ENCODE data around the gene FRMD4A.

Gene FRMD4A

GRCh38 chr10:13604357-13605040 is 726.2 kb downstream of the FRMD4A start:
- TF ChIP-seq, protein P1, sequence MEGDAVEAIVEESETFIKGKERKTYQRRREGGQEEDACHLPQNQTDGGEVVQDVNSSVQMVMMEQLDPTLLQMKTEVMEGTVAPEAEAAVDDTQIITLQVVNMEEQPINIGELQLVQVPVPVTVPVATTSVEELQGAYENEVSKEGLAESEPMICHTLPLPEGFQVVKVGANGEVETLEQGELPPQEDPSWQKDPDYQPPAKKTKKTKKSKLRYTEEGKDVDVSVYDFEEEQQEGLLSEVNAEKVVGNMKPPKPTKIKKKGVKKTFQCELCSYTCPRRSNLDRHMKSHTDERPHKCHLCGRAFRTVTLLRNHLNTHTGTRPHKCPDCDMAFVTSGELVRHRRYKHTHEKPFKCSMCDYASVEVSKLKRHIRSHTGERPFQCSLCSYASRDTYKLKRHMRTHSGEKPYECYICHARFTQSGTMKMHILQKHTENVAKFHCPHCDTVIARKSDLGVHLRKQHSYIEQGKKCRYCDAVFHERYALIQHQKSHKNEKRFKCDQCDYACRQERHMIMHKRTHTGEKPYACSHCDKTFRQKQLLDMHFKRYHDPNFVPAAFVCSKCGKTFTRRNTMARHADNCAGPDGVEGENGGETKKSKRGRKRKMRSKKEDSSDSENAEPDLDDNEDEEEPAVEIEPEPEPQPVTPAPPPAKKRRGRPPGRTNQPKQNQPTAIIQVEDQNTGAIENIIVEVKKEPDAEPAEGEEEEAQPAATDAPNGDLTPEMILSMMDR (IDR thresholded peaks at IDR 0.05; ENCODE audit: low read depth, low read length), result no peak
- TF ChIP-seq POLR2A (IDR thresholded peaks at IDR 0.05; ENCODE audit: extremely low read depth, insufficient read length), result no peak
- TF ChIP-seq MYC (IDR thresholded peaks at IDR 0.05; ENCODE audit: low read depth, low read length), result no peak
- TF ChIP-seq, protein P2, sequence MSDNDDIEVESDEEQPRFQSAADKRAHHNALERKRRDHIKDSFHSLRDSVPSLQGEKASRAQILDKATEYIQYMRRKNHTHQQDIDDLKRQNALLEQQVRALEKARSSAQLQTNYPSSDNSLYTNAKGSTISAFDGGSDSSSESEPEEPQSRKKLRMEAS (IDR thresholded peaks at IDR 0.05; ENCODE audit: low read depth, low read length), result no peak
- no peak overlapping the region for H3K4me3 ChIP-seq (ENCODE audit: low read depth, low read length)
- DNase-seq (ENCODE audit: low read depth), result no peak

- DNase-seq (ENCODE audit: low read depth), result no peak
- TF ChIP-seq POLR2A (IDR thresholded peaks at IDR 0.05; ENCODE audit: extremely low read depth, insufficient read length), result no peak
- TF ChIP-seq, protein P2 (IDR thresholded peaks at IDR 0.05; ENCODE audit: low read depth, low read length), result no peak
- no peak for TF ChIP-seq MYC (IDR thresholded peaks at IDR 0.05; ENCODE audit: low read depth, low read length)
- TF ChIP-seq, protein P1 (IDR thresholded peaks at IDR 0.05; ENCODE audit: low read depth, low read length), result no peak
- no peak overlapping the region for H3K4me3 ChIP-seq (ENCODE audit: low read depth, low read length)
Measured at GRCh38 chr10:13597909-13598308, 732.8 kb downstream of the FRMD4A start.

DNA sequence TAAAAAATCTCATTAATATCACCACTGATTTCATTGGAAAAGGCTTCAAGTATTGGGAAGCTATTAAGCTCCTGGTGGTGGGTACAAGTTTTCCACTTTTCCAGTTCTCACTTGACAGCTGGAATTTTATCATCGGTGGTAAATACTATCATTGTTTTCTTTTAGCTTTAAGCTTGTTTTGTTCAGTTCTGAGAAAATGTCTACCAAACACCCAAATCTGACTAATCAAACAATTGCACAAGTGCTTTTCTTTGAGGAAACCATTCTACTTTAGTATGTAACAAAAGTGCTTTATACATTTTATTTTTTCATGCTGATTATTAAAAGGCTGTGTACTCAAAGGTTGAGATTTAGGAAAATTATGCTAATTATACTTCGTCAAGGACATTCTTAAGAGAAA is 736.1 kb downstream of the FRMD4A start:
- TF ChIP-seq MYC (IDR thresholded peaks at IDR 0.05; ENCODE audit: low read depth, low read length) (no peak), POLR2A (IDR thresholded peaks at IDR 0.05; ENCODE audit: extremely low read depth, insufficient read length) (no peak)
- TF ChIP-seq, protein P1 (IDR thresholded peaks at IDR 0.05; ENCODE audit: low read depth, low read length), result no peak
- TF ChIP-seq, protein P2 (IDR thresholded peaks at IDR 0.05; ENCODE audit: low read depth, low read length), result no peak
- DNase-seq (ENCODE audit: low read depth), result no peak
- no peak overlapping the region for H3K4me3 ChIP-seq (ENCODE audit: low read depth, low read length)

Measured in NB4 (cell line).